HG02870 (cell line): ENCODE data around the gene ASB6.
"Not testable (repeated sequence)": the region's sequence is repeated elsewhere in the genome, so short reads cannot be mapped to it uniquely, and the experiment has no call there.

ENCODE experiments used
- ATAC-seq: cut with Tn5 transposase; IDR thresholded peaks from one replicate; pipeline ENCODE4 v1.9.1; 2021; ENCODE audit warnings: mild to moderate bottlenecking, moderate library complexity; ENCODE audit not compliant: unreplicated experiment

ASB6 gene

GRCh38 chr9:129667850-129668249, 25.9 kb upstream of the ASB6 start:
- ATAC-seq = no peak

GRCh38 chr9:129667378-129667777, 25.4 kb upstream of the ASB6 start:
- no peak for ATAC-seq

GRCh38 chr9:129666575-129666974, 24.6 kb upstream of the ASB6 start:
- no peak for ATAC-seq

GRCh38 chr9:129665814-129666520, 24.0 kb upstream of the ASB6 start:
- ATAC-seq = no peak

GRCh38 chr9:129665389-129665775, 23.4 kb upstream of the ASB6 start, which contains the start of gene PRRX2:
Gene PRRX2, plus strand, starts transcription at chr9:129665647. Its CDS starts 221 bp downstream, at chr9:129665868.
- no peak for ATAC-seq

- ATAC-seq = no peak
Measured at GRCh38 chr9:129664746-129665388, 22.9 kb upstream of the ASB6 start.

- not testable (repeated sequence) for ATAC-seq
Measured at GRCh38 chr9:129662239-129662638, 20.3 kb upstream of the ASB6 start.

- ATAC-seq = no peak
Measured at GRCh38 chr9:129661029-129661428, 19.1 kb upstream of the ASB6 start.

- no peak for ATAC-seq
Measured at GRCh38 chr9:129656795-129657390, 14.9 kb upstream of the ASB6 start.

- no peak for ATAC-seq
Measured at GRCh38 chr9:129655696-129656095, 13.7 kb upstream of the ASB6 start.

- ATAC-seq = no peak
Measured at GRCh38 chr9:129655154-129655553, 13.2 kb upstream of the ASB6 start.

GRCh38 chr9:129654554-129655040, 12.6 kb upstream of the ASB6 start:
- no peak for ATAC-seq

- ATAC-seq = no peak
Measured at GRCh38 chr9:129653823-129654553, 12.0 kb upstream of the ASB6 start.

GRCh38 chr9:129650680-129651235, 8.8 kb upstream of the ASB6 start:
- ATAC-seq = no peak

GRCh38 chr9:129649726-129650679, 8.1 kb upstream of the ASB6 start:
- ATAC-seq = no peak

GRCh38 chr9:129648764-129649115, 6.8 kb upstream of the ASB6 start:
- no peak for ATAC-seq

- ATAC-seq = no peak
Measured at GRCh38 chr9:129648092-129648763, 6.3 kb upstream of the ASB6 start.

- ATAC-seq = no peak
Measured at GRCh38 chr9:129647635-129648034, 5.7 kb upstream of the ASB6 start.

GRCh38 chr9:129646654-129647053, 4.7 kb upstream of the ASB6 start:
- no peak for ATAC-seq
